GM12878 (cell line): Measurements from ENCODE around the gene RYR2.

Experiments
- POLR2AphosphoS5 ChIP-seq: IDR thresholded peaks from 2 replicates; pipeline ENCODE4 v1.6.1; 2011; ENCODE audit warnings: mild to moderate bottlenecking, low read length, inconsistent platforms
- TF ChIP-seq, protein P1 (sequence below), 3 experiments: IDR thresholded peaks in 2 of 3; conservative IDR thresholded peaks in 1 of 3; 2 replicates each; pipeline ENCODE4 v1.5.1; 2011; ENCODE audit warnings: low read depth in 3 of 3, low read length in 3 of 3, mild to moderate bottlenecking in 3 of 3, control low read depth in 2 of 3, moderate library complexity in 2 of 3, inconsistent platforms in 1 of 3, mixed read lengths in 1 of 3; ENCODE audit not compliant: control insufficient read depth in 2 of 3, insufficient read depth in 1 of 3; ENCODE audit errors: extremely low read depth in 1 of 3

DNA sequence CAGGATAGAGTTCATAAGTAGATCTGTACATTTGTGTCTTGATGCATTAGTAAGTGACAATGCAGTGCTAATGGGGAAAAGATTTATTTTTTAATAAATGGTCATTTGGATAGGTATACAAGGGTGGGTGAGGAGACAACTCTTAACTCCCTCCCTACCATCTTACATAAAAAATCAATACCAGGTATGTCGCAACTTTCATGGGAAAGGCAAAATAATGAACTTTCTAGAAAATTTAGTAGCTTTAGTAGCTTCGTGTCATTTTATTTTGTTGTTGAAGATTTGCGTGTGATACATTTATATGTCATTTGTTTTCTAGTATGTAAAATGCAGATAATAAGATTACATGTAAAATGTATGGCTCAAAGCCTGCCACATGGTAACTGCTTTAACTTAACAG, 310.8 kb downstream of the RYR2 start:
- TF ChIP-seq, protein P1, sequence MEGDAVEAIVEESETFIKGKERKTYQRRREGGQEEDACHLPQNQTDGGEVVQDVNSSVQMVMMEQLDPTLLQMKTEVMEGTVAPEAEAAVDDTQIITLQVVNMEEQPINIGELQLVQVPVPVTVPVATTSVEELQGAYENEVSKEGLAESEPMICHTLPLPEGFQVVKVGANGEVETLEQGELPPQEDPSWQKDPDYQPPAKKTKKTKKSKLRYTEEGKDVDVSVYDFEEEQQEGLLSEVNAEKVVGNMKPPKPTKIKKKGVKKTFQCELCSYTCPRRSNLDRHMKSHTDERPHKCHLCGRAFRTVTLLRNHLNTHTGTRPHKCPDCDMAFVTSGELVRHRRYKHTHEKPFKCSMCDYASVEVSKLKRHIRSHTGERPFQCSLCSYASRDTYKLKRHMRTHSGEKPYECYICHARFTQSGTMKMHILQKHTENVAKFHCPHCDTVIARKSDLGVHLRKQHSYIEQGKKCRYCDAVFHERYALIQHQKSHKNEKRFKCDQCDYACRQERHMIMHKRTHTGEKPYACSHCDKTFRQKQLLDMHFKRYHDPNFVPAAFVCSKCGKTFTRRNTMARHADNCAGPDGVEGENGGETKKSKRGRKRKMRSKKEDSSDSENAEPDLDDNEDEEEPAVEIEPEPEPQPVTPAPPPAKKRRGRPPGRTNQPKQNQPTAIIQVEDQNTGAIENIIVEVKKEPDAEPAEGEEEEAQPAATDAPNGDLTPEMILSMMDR (IDR thresholded peaks at IDR 0.05 in 2 of 3, conservative IDR thresholded peaks at IDR 0.05 in 1 of 3; ENCODE audit: control insufficient read depth in 2 of 3, extremely low read depth in 1 of 3, insufficient read depth in 1 of 3, low read depth in 3 of 3, low read length in 3 of 3): no peak
- no peak for TF ChIP-seq POLR2AphosphoS5
